Embryonic facial prominence (tissue), 1 donor: ENCODE results near the gene RYR2.
"Not testable (repeated sequence)": the region's sequence is repeated elsewhere in the genome, so short reads cannot be mapped to it uniquely, and the experiment has no call there.

Source experiments
- DNase-seq: peaks from one replicate; pipeline ENCODE4 v3.0.0-alpha.2; 2016; ENCODE audit errors: extremely low spot score

Gene RYR2

DNA sequence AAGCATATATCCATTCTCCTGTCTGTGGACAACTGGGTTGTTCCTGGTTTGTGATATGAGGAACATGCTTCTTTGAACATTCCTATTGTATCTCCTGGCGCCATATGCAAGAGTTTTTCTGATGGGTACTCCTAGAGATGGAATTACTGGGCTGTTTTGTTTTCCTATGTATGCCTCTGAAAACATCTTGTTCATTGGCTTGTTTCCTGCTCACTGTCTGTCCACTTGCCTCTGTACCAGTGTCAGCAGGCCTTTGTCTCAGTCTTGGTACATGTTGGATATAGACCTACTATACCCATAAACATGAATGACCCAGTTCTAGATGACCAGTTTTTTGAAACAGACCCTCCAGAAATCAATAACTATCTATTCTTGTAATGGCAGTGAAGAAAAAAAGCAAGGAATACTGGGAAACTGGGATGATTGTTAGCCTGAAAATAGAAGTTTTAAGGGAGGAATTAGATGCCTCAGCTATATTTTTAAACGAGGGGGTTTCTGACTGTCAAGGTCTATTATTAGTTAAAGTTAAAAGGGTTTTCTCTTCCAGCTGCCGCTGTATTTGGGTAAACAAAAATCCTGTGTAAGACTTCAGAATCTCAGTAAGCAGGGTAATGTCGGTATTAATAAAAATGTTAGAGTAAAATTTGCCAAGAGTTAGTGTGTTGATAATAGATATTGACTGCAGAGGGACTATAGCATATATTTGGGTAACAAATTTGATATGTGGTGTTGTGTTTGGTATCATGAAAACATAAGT, 103.6 kb downstream of the RYR2 start:
- DNase-seq = peak; percentile 34

DNA sequence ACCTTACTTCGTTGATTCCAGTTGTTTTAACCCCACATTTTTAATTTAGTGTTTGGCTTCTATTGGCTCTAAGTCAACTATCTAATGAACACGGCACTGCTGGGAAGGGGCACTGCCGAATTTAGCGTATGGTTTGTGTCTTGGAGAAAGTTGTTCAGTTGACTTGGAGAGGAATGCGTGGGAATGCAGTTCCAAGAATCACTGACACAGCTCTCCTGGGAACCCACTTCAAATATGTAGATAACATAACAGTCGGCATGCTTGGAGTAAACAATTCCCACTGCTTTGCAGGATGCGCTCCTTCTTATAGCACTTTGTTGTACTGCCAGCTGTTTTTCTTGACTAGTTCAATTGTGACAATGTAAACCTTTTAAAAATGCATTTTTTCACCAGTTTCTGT, 104.3 kb downstream of the RYR2 start:
- peak; percentile 22 for DNase-seq

DNA sequence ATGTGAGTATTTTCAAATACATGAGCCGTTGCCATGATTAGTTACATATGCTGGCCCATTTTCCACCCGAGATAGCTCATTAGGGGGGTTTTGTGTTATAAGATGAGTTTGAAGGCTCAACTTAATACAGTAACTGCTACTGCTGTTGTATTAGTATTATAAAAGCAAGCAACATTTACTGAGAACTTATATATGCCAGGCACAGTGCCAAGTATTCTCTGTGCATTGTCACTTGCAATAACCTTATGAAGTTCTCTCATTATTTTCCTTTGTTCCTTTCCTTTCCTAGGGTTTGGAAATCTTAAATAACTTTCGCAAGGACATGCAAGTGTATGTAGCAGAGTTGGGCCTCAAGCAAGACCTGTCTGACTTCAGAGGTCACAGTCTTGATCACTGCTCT, 107.9 kb downstream of the RYR2 start:
- no peak for DNase-seq

DNA sequence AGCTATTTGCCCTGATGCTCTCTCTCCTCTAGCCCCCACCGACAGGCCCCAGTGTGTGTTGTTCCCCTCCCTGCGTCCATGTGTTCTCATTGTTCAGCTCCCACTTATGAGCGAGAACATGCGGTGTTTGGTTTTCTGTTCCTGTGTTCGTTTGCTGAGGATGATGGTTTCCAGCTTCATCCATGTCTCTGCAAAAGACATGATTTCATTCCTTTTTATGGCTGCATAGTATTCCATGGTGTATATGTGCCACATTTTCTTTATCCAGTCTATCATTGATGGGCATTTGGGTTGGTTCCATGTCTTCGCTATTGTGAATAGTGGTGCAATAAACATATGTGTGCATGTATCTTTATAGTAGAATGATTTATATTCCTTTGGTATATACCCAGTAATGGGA, 110.0 kb downstream of the RYR2 start:
- not testable (repeated sequence) for DNase-seq

DNA sequence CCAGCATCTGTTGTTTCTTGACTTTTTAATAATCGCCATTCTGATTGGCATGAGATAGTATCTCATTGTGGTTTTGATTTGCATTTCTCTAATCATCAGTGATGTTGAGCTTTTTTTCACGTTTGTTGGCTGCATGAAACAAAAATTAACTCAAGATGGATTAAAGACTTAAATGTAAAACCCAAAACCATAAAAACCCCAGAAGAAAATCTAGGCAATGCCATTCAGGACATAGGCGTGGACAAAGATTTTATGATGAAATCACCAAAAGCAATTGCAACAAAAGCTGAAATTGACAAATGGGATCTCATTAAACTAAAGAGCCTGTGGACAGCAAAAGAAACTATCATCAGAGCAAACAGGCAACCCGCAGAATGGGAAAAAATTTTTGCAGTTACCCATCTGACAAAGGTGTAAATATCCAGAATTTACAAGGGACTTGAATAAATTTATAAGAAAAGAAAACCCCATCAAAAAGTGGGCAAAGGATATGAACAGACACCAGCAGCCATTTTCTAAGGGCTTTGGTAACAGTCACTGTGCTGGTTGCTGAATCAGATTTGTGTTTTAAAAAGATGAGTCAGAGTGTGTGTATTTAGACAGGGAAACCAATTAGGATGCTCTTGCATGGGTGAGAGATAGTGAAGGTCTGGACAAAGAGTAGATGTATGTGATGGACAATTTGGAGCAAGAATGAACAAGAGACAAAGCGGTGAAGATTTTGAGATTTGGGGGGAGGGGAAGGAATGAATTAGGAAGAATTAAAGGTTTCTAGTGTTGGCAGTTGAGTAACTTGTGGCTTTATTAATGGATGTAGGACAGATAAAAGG, 110.7 kb downstream of the RYR2 start:
- DNase-seq = no peak

DNA sequence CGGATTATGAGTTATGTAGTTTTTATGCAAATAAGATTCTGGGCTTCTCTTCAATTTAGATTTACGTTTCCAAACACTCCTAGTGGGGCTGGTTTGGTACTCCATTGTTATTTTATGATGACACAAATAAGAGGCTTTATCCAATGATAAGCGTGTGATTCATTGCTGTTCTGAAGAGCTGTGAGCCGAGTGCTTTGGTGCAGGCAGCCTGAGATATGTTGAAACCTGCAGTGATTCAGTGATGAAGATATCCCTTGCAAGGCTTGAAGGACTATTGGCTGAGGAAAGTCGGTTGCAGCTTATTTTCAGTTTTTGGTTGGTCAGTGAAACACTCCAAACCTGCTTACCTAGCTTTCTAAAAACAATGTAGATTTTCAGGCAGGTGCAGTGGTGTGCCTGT, 112.2 kb downstream of the RYR2 start:
- DNase-seq = no peak

DNA sequence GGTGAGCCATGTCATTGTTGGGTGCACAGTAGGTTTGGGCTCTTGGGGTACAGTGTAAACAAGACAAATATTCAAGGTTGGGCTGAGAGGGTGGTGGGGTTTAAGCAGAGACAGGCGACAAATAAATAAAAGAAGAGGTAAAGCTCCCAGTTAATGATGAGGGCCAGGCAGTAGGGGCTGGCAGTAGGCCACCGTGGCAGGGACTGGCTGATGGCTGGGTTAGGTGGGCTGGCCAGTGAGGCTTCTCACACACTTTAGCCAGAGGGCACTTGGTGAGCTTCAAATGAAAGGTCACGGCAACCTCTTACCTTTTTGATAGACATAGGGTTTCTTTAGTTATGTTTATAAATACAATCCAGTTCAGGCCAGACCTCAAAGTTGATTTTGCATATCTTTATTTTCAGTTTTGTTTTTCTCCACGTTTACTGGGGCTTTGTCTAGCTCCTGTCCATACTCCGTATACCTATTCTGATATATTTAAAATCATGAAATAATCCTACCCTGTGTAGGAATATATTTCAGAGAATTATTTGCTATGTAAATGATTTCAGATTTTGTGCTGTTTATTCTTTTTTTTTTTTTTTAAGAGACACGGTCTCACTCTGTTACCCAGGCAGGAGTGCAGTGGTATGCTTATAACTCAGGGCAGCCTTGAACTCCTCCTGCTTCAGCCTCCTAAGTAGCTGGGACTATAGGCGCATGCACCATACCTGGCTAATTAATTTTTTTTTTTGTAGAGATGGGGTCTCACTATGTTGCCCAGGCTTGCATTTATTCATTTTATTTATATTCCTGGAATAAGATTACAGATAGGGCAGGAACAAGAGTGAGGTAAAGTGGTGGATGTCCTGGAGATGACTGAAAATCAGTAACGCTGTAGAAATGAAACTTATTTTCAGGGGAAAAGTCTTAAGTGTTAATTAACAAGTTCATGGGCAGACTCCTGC, 122.7 kb downstream of the RYR2 start:
- no peak for DNase-seq

DNA sequence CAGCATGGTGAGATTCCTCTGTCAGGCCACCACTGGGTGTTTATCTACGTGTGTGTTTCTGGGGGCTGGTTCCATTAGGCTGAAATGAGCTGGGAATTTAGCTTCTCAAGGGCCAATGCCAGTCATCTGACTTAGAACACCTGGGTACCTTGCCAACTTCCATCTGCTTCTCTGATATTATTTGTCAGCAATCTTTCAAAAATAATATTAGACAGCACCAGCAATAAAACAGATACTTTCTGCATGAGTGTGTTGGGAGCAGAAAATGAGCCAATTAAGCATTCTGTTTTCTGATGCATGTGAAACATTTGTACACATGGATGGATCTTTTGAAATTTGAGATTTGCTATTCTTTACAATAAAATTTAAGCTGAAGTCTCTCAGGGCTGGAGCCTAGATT, 124.1 kb downstream of the RYR2 start:
- no peak for DNase-seq

DNA sequence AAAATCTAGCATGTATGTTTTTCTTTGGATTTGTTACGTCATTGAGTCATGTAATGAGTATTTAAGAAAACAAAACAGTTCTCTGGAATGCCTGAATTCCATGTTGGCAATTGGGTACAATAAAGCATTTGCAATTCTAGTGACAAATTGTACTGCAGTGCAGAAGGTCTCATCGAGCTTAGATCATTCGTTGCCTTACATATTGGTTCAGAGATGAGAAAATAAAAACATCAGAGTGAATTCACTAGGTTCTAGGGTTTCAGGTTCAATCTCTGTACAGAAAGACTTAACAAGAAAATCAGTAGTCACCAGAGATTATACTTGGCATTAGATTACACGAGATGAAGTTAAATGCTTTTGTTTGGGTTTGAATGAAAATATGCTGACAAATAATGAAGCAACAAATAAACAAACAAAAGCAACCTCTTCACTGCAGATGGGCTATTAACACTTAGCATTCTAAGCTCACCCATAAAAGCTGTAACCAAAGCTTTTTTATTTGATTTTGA, 124.7 kb downstream of the RYR2 start:
- no peak for DNase-seq

DNA sequence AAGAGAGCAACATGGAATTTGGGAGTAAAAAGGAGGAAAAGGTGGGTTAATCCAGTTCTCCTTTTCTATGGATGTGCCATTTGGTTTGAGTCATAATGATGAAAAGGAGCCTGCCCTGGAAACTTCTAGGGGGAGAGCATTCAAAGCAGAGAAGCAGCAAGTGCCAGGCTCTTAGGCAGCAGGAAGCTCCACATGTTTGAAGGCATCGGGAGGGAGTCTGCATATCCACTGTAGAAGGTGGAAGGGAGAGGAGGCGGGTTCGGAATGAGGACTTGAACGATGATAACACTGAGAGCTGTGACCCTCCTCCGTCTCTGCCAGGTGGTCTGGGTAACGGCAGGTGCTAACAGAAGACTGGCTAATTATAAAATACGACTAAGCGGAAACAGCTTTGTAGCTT, 128.2 kb downstream of the RYR2 start:
- DNase-seq = no peak

DNA sequence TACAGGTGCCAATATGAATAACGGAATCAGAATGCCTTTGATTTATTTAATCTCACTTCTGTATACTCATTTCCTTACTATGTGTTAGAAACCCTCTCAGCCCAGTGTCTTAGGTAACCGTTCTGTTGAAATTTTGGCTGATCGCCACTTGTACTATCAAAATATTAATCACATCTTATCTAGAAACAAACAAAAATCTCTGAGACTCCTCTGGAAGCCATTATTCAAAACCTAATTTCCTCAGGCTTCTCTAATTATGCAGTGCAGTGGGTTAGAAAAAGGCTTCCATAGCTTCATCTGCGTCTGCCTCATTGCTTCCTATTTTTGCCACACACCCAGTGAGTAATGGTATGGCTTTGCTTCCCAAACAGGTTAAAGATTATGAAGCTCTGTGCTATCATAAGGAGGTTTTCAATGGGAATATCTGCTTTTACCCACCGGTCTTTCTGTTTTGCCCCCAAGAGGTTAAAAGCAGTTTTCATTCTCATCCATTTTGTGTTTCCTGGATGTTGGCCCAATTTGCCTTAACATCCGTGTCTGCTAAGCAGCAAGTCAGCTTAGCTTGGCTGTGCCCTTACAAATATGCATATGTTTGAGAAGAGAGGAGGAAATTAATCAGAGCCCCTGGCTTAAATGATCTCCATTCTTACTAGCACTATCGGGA, 129.6 kb downstream of the RYR2 start:
- no peak for DNase-seq

DNA sequence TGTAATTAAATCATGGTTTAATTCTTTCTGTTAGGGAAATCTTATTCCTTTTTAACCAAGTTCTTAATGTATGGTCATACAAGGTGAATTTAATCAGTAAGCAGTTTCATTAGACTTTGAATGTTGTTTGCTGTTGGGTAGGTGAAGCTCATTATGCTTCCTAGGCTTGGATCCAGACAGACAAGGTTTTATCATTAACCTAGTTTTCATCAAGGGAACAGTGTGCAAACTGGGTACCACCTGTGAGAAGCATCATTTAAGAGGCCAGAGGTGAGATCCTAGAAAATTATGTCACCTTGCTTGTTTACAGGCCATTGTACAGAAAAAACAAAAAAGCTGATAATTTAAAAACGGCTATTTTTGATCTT, 130.1 kb downstream of the RYR2 start:
- no peak for DNase-seq

DNA sequence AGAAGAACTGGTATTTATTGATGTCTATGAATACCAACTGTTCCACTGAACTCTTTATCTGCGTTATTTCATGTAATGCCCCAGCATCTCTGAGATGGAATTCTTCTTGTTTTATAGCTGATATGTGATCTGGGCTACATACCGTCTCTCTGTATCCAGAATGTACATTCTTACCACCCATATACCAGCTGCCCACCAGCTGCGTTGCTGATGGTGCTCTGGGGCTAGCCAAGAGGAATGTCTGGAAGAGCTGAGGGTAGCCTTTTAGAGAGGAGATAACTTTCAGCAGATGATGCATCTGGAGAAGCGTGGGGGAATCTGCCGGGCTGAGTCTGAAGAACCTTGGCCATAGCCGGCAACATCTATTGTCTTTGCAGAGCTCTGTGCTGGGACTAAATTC, 137.5 kb downstream of the RYR2 start:
- DNase-seq = no peak

DNA sequence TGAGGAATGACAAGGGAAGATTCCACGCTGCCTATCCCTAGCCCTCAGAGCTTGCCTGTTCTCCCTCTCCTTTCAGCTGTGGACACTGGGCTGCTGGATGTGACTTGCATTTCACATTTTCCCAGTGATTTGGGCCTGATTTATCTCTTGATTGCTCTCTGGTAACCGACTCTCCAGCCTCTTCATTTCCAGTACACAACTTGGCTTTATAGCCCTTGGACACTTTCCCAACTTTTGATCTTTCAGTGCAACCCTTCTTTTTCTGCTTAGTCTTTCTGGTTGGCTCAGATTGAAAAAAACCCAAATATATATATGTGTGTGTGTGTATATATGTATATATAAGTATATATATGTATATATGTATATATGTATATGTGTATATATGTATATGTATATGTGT, 138.3 kb downstream of the RYR2 start:
- DNase-seq = no peak

DNA sequence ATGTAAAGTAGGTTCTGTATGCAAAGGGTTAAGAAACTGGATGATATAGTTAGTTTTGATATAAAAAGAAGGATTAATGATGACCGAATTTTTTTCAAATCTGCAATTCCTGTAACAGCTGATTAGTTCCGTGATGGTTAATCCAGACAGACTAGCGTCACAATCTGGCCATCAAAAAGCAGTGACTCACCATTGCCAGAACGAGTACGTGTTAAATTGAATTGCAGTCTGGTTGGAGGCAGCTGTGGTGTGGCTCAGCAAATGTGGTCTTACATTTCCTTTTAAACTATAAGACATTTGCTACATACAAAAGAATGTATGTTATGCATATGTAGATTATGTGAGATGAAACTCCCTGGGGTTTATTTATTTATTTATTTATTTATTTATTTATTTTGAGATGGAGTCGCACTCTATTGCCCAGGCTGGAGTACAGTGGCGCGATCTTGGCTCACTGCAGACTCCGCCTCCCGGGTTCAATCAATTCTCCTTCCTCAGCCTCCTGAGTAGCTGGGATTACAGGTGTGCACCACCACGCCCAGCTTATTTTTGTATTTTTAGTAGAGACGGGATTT, 139.8 kb downstream of the RYR2 start:
- no peak for DNase-seq

DNA sequence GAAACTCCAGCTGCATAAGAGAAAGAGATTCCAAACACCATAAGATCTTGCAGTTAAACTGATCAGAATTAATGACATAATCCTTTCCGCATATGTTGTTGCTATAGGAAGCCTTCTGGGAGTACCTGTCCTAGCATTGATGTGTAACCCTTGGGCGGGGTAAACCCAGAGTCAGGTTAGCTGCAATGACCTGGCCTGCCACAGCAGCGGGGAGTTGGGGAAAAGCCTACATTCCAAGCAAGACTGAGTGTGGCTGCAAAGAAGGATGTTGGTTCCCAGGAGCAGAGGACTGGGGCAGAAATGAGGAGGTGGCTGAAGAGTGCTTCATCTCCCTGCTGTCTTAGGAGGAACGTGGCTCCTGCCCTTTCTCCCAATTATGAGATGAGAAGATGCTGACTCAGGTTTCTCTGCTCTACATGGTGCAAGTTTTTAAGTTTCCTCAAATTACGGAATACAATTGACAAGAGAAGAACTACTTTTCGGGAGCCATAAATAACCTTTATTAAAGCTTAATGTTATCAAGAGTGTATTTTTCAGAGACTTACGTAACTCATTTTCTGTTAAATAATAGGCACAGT, 142.1 kb downstream of the RYR2 start:
- DNase-seq = no peak

DNA sequence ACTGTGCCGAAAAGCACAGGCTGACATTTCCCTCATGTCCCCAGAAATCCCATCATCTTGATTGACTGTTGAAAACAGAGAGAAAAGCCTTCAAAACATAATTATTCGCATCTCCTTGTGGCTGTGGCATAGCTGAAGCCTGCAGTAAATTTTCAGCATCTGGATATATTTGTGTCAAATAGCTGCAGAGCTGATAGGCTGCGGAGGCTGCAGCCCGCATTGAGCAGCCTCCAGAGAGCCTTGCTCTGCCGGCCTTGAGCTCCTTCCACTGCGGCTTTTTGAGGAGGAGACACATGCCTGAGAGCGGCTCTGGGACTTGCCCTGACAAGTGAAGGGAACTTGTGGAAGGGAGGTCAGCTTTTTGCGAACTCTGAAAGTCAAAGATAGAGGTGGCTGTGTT, 144.7 kb downstream of the RYR2 start:
- no peak for DNase-seq

DNA sequence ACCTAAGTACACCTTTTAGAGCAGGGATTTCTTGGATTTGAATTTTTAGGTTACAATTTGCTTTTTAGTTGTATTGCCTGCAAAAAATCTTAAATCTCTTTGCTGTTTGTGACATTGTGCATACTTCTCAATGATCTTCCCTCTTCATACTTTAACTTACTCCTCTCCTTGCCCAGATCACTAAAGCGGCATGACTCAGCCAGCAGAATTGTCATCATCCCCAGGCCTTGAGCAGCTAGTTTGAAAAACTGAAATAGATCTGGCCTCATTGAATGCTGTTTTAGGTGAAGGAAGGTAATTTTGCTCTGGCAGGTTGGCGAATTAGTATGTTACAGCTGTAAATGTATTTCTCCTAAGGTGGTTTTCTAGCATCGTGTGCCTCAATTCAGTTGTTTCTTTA, 145.9 kb downstream of the RYR2 start:
- DNase-seq = no peak

DNA sequence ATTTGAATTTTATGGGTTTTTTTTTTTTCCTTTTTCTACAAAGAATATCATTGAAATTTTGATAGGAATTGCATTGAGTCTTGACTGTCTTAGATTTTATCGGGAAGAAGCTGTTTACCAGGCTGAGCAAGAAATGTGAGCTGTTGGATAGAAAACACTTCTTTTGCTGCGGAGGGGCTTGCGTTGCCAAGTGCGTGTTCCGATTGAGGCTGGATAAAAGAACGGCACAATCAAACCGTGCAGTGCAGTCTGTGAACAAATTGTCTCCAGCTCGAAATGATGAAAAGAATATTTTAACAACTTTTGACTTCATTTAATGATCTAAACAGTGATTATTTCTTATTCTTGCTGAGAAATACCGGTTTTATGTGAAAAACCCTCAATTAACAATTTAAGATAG, 149.4 kb downstream of the RYR2 start:
- DNase-seq = no peak

DNA sequence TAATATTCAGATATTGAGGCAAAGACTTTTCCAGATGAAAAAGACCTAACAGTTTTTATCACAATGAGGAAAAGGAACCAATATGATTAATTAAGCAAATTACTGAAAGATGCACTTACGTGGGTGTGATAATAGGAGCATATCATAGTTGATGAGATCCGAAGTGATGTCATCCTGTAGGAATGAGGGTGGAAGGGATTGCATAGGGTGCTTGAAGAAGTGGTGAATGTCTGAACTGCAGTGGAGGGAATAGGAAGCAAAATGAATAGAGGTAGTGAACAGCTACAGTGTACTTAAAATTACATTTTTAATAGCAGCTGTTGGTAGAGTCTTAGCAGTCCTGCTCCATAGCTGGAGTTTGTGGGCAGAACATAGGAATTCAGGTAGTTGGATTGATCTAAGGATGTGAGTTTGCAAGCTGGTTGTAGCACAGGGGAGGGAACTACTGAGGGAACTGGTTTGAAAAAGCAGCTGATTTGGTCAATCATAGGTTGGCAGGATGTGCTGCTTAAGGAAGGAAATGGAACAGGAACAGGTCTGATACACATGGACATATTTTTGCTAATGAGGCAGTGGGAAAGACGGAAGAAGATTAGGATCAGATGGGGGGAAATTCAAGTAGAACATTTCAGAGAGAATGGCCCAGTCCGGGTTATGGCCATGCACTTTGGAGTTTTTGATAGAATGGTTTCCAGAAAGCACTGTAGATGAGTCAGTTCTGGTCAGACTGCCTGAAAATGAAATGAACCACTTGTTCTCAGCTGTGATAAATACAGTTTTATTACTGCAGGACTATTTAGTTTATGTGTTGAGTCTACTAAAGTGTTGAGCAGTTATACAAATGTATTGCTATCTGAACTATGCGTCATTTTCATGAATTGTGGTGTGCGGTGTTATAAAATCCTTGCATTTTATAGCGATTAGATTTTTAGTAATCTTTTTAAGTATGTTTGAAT, 155.8 kb downstream of the RYR2 start:
- no peak for DNase-seq
